Calu3 (cell line): Measurements from ENCODE around the gene MBP. TPM values are rescaled to one million over a fixed set of nuclear protein-coding genes. Genes with fewer than 3 reads are reported as not detected.

Source experiments
- BruUV-seq: library from RNA; stranded (reverse); fragments of 400-500 nt; replicated peaks from 2 replicates; lab custom pipeline; 2021; lab: Mats Ljungman, UMichigan
- CTCF ChIA-PET: fragments of 300-600 bp; sonication (Branson Sonifier 250); formaldehyde crosslinking; loops from one replicate; lab custom pipeline; 2022; ENCODE audit warnings: antibody characterized with exemption; lab: Charles Lee
- DNase-seq: peaks from one replicate; pipeline ENCODE4 v3.0.0; 2022
- H3K27ac Mint-ChIP-seq: one replicate; pipeline ENCODE4 v1.8.0; 2022; ENCODE audit warnings: mixed read lengths; ENCODE audit not compliant: unreplicated experiment
- H3K27me3 Mint-ChIP-seq: one replicate; pipeline ENCODE4 v1.8.0; 2022; ENCODE audit warnings: mixed read lengths; ENCODE audit not compliant: unreplicated experiment
- H3K36me3 Mint-ChIP-seq: one replicate; pipeline ENCODE4 v1.8.0; 2022; ENCODE audit warnings: mild to moderate bottlenecking, moderate library complexity, mixed read lengths; ENCODE audit not compliant: insufficient read depth, unreplicated experiment
- H3K4me1 Mint-ChIP-seq: one replicate; pipeline ENCODE4 v1.8.0; 2022; ENCODE audit warnings: mild to moderate bottlenecking, low read depth, mixed read lengths; ENCODE audit not compliant: unreplicated experiment
- H3K4me3 Mint-ChIP-seq: one replicate; pipeline ENCODE4 v1.8.0; 2022; ENCODE audit warnings: mild to moderate bottlenecking, low read depth, moderate library complexity, mixed read lengths; ENCODE audit not compliant: unreplicated experiment
- H3K9me3 Mint-ChIP-seq: one replicate; pipeline ENCODE4 v1.8.0; 2022; ENCODE audit warnings: low read depth, mixed read lengths; ENCODE audit not compliant: unreplicated experiment
- intact Hi-C: fragments of 100-400 bp; cut with micrococcal nuclease; formaldehyde crosslinking; loops from one replicate; pipeline ENCODE4 v1.10.0; 2022; ENCODE audit not compliant: unreplicated experiment
- total RNA-seq: library from RNA; stranded (reverse); gene quantifications from 2 replicates; pipeline ENCODE4 v1.2.3, GENCODE V29; 2022
- TF ChIP-seq, protein P1 (sequence below): fragments of 200-600 bp; IDR thresholded peaks from one replicate; pipeline ENCODE4 v1.8.0; 2022; ENCODE audit warnings: antibody characterized with exemption; ENCODE audit not compliant: unreplicated experiment

The MBP gene
- total RNA-seq, 1 experiment from 2014 or later, result 221 TPM

DNA sequence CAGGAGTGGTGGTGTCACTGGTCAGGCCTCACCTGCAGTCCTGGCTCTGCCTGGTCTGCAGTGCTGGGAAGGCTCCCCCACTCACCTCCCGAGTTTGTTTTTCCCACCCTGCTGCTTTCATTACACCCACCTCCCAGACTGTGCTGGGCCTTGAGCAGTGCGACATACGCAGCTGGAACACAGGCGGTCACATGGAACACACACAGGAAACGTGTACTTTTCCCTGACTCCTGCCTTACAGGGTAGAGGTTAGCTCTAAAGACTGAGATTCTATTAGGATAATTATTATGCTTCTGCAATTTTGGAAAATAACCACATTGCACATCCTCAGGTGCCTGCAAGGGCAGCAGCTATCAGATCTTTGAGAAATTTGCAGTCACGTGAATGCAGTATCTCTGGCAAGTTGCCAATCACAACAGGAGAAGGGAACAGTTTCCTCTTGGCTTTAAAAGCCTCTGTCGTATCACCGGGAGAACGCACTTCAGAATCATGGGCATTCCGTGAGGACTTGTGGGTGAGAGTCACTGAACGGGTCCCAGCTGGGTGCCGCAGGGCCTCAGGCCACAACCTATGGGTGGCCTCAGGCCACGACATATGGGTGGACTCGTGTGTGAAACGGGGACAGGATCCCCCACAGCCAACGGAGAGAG is 173.8 kb downstream of the MBP start:
- Mint-ChIP-seq H3K9me3 (no peaks in the 10 kb centered on the region), H3K4me1 (peaks cover 10% of the 10 kb centered on the region), H3K27me3 (peaks cover 35% of the 10 kb centered on the region), H3K4me3 (no peak overlapping the region), H3K27ac (no peak overlapping the region), H3K36me3 (no peaks in the 10 kb centered on the region)
- TF ChIP-seq, protein P1, sequence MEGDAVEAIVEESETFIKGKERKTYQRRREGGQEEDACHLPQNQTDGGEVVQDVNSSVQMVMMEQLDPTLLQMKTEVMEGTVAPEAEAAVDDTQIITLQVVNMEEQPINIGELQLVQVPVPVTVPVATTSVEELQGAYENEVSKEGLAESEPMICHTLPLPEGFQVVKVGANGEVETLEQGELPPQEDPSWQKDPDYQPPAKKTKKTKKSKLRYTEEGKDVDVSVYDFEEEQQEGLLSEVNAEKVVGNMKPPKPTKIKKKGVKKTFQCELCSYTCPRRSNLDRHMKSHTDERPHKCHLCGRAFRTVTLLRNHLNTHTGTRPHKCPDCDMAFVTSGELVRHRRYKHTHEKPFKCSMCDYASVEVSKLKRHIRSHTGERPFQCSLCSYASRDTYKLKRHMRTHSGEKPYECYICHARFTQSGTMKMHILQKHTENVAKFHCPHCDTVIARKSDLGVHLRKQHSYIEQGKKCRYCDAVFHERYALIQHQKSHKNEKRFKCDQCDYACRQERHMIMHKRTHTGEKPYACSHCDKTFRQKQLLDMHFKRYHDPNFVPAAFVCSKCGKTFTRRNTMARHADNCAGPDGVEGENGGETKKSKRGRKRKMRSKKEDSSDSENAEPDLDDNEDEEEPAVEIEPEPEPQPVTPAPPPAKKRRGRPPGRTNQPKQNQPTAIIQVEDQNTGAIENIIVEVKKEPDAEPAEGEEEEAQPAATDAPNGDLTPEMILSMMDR, result no peak
- CTCF ChIA-PET, result interaction anchor here (0.7 to 1.7 kb wide), 5 partner anchors 24 to 253 kb away, joined by 3 to 6 read pairs (median 3); no protein-coding TSS in a partner anchor
- intact Hi-C loops, result loop anchor here (10.0 kb wide), 1 partner anchor 956 kb away; no protein-coding TSS in a partner anchor
- no TSS peak for BruUV-seq
- no peak for DNase-seq

DNA sequence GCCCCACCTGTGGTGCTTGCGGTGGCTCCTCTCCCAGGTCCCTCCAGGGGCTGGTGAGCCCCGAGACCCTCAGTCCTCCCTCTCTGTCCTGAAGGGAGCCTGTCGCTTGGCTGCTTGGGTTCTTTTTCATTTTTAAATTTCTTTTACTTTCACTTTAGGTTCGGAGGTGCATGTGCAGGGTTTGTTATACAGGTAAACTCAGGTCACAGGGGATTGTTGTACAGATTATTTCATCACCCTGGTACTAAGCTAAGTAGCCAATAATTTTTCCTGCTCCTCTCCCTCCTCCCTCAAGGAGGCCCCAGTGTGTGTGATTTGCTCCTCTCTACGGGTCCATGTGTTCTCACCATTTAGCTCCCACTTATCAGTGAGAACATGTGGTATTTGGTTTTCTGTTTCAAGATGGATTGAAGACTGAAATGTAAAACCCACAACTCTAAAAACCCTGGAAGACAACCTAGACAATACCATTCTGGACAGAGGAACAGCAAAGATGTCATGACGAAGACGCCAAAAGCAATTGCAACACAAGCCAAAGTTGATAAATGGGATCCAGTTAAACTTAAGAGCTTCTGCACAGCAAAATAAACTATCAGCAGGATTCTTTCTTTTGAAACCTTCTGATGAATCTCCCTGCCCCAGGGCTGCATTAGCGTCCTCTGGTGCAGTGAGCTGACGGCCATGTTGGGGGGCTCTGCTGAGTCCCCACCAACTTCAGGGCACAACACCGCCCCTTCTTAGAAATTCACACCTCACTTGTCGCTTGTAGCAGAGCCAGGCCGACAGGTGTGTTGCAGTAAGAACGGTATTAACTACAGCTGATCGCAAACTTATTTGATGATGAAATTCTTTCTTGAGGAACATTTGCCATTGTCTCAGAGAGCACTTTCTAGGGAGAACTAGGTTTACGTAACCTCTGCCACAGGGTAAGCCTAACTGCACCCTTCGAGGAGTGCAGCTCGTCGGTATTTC is 174.9 kb downstream of the MBP start:
- Mint-ChIP-seq H3K4me3 (no peak overlapping the region), H3K36me3 (no peaks in the 10 kb centered on the region), H3K4me1 (peaks cover 21% of the 10 kb centered on the region), H3K27me3 (peaks cover 33% of the 10 kb centered on the region), H3K27ac (no peak overlapping the region), H3K9me3 (no peaks in the 10 kb centered on the region)
- no TSS peak for BruUV-seq
- no peak for DNase-seq
- CTCF ChIA-PET, result interaction anchor here (0.7 to 1.0 kb wide), 2 partner anchors 9 to 148 kb away, joined by 3 read pairs; no protein-coding TSS in a partner anchor
- TF ChIP-seq, protein P1, result no peak
- intact Hi-C loops, result loop anchor here (10.0 kb wide), 1 partner anchor 957 kb away; no protein-coding TSS in a partner anchor

DNA sequence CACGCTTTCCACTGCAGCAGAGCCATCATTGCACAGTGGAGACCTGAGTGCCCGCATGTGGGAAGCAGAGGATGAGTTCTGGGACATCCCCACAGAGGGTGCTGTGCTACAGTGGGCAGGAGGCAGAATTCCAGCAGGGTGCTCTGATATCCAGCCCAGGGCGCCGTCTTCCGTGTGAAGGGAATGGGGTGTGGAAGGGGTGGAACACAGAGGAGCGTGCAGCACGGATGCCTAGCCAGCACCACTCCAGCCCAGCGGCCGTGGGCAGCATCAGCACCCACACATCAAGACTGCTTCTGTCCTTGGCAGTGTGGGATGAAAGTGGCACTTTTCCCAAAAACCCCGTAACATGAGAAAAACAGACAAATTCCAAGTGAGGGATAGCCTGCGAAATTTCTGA is 175.9 kb downstream of the MBP start:
- no TSS peak for BruUV-seq
- Mint-ChIP-seq H3K4me1 (peaks cover 21% of the 10 kb centered on the region), H3K9me3 (no peaks in the 10 kb centered on the region), H3K27ac (no peak overlapping the region), H3K27me3 (peaks cover 36% of the 10 kb centered on the region), H3K36me3 (no peaks in the 10 kb centered on the region), H3K4me3 (no peak overlapping the region)
- no peak for DNase-seq
- CTCF ChIA-PET, result no interaction called here
- TF ChIP-seq, protein P1, result no peak
- intact Hi-C loops, result loop anchor here (10.0 kb wide), 1 partner anchor 958 kb away; no protein-coding TSS in a partner anchor

DNA sequence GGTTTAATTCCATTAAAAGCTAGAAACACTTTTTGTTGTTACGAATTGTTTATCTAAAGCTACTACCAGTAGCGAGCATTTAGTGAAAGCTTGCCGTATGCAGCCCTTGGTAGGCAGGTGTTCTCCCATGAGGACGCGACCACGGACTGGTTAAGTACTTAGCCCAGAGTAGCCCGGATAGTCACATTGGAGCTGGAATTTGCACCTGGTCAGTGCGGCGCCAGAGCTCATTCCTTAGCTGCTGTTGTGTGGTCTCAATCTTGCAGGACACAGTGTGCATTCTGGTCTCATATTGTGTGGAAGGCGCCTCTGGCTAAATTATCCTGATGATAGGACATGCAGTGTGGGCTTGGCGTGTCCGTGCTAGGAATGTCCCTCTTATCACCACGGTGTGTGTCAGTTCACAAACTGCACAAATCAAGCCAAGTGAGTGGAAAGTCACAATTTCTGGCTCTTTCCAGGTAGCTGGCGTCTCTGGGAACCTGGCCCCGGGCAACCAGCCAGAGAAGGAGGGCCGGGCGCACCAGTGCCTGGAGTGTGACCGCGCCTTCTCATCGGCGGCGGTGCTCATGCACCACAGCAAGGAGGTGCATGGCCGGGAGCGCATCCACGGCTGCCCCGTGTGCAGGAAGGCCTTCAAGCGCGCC is 176.9 kb downstream of the MBP start:
- CTCF ChIA-PET, result no interaction called here
- intact Hi-C loops, result loop anchor here (10.0 kb wide), 1 partner anchor 959 kb away; no protein-coding TSS in a partner anchor
- Mint-ChIP-seq H3K9me3 (no peaks in the 10 kb centered on the region), H3K36me3 (no peaks in the 10 kb centered on the region), H3K4me1 (peaks cover 21% of the 10 kb centered on the region), H3K27ac (no peak overlapping the region), H3K27me3 (peaks cover 36% of the 10 kb centered on the region), H3K4me3 (no peak overlapping the region)
- BruUV-seq, result no TSS peak
- no peak for DNase-seq
- TF ChIP-seq, protein P1, result no peak
